GM18511 (cell line): ENCODE results near the gene RTN4RL2.

Experiments used
- ATAC-seq: cut with Tn5 transposase; IDR thresholded peaks from one replicate; pipeline ENCODE4 v1.9.1; 2021; ENCODE audit warnings: mild to moderate bottlenecking, moderate library complexity; ENCODE audit not compliant: unreplicated experiment

RTN4RL2 gene

DNA sequence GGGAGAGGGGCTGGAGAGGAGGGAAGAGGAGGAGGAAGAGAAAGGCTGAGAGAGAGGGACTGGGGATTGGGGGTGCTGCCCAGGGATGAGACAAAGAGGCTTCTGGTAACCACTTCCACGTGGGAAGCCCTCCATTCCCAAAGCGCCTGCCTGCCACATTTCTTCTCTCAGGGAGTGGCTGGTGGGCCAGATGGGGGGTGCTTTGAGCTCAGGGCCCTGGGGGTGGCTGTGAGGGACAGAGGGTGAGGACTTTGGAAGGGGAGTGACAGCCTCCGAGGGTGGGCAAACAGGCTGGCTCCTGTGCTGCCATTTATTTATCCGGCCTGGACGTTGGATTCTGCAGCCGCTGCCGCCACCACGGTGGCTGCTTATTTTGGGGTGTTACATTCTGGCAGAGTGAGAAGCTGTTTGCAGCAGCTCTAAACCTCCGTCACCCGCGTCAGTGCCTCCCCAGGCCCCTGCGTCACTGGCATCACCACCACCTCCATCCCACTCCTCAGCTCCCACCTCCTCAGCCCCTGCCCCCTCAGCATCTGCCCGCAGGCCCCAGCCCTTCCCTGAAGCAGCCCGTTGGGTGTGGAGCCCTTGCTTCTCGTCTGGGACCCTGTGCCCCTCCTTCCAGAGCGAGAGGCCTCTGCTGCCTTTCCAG, 1.6 kb downstream of the RTN4RL2 start:
- no peak for ATAC-seq

GRCh38 chr11:57462597-57462996, 2.3 kb downstream of the RTN4RL2 start:
- ATAC-seq, result no peak

- no peak for ATAC-seq
Observed at GRCh38 chr11:57463671-57464538, 3.6 kb downstream of the RTN4RL2 start.

DNA sequence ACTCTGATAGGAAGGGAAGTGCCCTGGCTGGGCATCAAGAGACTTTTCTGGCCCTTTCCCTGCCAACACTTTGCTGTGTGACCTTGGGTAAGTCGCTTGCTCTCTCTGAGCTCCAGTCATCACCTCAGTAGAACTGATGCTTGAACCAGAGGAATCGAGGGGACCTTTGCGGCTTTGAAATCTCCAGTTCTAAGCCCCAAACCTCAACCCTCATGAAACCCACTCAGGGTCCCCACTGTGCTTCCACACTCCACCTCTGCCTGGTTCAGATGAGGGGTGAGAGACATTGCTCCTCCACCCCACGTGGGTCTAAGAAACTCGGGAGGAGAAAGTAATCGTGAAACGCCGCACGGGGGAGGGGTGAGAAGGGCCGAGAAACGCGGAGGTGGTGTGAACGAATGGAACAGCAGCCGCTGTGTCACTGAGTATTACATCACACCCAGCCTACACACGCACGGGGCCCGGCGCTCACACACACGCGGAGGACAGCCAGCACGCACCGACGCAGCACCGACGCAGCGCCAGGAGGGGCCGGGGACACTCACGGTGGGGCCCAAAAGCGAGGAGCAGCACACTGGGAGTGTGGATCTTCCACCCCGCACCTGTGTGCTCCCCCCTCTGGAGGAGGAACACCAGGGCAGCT, 4.3 kb downstream of the RTN4RL2 start:
- no peak for ATAC-seq

GRCh38 chr11:57466680-57467079, 6.4 kb downstream of the RTN4RL2 start:
- no peak for ATAC-seq

GRCh38 chr11:57467508-57468157, 7.3 kb downstream of the RTN4RL2 start:
- no peak for ATAC-seq

DNA sequence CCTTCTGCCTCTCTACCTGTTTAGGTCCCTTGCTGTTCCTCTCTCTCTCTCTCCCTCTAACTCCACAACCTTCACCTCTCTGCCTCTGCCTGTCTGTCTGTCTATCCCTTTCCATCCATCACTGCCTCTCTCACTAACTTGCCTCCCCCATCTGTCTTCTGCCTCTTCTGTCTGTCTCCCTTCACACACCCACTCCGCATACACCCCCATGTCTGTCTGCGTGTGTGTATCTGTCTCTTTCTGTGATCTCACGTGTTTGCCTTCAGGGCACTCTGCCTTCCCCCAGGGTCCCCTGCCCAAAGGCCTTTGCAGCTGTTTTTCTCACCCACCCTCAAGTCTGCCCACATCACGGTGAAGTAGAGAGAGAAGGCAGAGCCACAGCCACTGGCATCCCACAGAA, 7.9 kb downstream of the RTN4RL2 start:
- ATAC-seq, result no peak

DNA sequence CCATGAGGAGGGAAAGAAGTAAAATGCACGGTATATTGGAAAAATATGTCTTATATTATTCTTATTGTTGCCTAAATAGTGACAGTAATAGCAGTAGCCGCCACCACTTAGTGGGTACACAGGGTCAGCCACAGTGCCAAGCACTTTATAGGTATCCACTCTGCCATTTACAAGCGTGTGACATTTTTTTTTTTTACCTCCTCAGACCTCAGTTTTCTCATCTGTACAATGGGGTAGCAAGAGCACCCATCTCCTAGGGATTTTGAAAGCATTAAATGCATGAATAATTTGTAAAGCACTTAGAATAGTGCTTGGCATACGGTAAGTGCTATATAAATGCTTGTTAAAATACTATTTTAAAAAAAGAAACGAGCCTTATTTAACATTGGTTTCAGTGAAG, 8.9 kb downstream of the RTN4RL2 start:
- no peak for ATAC-seq

DNA sequence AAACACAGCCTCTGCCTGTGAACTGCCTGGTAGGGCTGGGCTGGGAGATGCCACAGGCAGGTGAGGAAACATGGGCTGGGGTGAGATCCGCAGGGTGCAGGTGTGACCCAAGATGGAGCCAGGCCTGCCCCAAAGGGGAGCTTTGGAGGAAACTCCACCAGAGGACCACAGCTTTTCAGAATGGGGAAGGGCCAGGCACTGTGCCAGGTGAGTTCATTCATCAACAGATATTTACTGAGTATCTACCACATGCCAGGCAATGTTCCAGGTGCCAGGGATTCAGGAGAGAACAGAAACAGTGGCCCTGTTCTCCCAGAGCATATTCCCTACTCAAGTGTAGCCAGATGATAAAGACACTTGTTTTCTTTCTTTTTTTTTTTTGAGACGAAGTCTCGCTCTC, 11.2 kb downstream of the RTN4RL2 start:
- ATAC-seq, result no peak

DNA sequence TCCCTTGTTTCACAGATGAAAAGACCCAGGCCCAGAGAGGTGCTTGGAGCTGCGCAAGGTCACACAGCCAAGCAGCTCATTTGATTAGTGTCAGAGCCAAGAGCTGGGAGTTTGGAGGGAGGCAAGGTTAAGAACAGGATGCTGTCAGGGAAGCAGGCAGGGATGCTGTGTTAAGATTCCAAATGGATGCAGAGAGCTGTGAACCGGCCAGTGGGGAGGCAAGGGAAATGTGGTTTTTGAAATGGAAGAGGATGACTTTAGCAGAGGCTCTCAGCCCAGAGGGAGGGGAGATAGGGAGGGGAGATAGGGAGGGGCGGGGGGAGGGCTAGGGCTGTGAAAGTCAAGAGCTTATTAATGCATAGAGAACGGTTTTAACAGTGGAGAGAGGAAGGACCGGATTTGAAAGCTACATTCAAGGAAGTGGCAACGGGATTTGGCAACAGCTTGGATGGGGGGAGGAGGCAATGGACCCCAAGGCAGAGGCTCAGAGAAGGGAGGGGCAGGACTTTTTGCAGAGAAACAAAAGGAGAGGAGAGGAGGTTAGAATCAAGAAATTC, 13.0 kb downstream of the RTN4RL2 start:
- no peak for ATAC-seq

DNA sequence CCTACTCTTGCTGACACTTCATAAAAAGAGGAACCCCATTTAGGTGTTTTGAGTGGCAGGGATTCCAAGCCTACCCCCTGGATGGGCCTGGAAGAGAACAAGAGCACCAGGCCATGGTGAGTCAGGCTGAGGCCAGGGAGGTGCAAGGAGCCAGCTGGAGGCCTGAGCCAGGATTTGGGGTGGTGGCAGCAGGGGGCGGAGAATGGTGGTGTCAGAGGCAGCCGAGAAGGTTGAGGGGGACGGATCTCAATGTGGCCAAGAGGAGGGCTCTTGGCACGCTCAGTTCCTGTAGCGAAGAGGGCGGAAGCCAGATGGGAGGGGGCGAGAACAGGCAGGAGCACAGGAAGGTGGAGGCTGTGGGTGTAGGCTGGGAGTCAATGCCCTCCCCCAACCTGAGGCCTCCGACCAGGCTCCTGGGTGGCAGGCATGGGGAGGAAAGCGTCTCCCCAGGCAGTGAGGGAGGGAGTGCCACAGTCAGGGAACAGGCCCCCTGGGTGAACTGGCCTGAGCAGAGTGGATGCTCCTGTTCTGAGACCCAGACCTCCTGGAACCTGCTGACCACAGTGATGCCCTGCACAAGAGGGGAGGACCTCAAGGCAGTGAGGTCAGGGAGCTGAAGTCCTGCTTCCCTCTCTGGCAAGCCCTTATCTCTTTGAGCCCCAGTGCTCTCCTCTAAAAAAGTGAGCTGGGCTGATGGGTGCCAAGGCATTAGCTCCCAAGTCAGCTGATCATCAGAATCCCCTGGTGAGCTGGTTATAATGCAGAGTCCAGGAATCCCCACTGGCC, 13.9 kb downstream of the RTN4RL2 start:
- no peak for ATAC-seq

DNA sequence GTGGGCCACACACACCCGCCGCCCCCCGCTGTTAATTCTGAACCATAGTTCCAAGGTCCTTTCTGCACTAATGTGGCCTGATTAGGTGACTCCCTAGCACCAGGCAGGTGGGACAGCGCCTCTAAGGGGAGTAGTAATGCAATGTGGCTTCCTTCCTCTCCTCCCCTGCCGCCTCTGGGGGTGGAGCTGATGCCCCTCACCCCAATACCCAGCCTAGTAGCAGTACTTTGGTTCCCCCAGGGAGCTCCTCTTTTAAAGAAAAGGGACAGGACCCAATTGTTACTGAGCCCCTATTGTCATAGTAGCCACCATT, 14.4 kb downstream of the RTN4RL2 start:
- no peak for ATAC-seq

DNA sequence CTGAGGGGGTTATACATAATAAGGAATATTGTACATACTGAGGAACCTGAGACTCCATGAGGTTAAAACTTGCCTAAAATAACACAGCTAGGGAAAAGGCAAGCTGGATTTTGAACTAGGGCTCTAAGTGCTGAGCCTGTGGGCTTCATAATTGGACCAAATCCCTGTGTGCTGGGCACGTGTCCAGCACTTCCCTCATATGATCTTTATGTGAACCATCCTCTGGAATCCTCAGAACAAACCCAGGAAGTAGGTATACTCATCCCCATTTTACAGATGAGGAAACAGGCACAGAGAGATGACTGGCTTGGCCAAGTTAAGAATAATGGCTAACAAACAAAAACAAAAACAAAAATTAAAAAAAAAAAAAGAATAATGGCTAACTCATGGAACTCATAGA, 14.9 kb downstream of the RTN4RL2 start:
- ATAC-seq, result no peak

- ATAC-seq, result peak; percentile 27
Observed at GRCh38 chr11:57475671-57476046, 15.3 kb downstream of the RTN4RL2 start.

DNA sequence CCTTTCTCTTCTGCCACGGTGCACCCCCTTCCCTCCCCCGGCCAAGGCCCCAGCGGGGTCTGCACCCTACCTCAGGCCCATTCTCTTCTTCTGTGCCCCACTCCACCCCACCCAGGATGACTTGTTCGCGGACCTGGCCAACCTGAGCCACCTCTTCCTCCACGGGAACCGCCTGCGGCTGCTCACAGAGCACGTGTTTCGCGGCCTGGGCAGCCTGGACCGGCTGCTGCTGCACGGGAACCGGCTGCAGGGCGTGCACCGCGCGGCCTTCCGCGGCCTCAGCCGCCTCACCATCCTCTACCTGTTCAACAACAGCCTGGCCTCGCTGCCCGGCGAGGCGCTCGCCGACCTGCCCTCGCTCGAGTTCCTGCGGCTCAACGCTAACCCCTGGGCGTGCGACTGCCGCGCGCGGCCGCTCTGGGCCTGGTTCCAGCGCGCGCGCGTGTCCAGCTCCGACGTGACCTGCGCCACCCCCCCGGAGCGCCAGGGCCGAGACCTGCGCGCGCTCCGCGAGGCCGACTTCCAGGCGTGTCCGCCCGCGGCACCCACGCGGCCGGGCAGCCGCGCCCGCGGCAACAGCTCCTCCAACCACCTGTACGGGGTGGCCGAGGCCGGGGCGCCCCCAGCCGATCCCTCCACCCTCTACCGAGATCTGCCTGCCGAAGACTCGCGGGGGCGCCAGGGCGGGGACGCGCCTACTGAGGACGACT, 15.9 kb downstream of the RTN4RL2 start:
- peak; percentile 43 for ATAC-seq

DNA sequence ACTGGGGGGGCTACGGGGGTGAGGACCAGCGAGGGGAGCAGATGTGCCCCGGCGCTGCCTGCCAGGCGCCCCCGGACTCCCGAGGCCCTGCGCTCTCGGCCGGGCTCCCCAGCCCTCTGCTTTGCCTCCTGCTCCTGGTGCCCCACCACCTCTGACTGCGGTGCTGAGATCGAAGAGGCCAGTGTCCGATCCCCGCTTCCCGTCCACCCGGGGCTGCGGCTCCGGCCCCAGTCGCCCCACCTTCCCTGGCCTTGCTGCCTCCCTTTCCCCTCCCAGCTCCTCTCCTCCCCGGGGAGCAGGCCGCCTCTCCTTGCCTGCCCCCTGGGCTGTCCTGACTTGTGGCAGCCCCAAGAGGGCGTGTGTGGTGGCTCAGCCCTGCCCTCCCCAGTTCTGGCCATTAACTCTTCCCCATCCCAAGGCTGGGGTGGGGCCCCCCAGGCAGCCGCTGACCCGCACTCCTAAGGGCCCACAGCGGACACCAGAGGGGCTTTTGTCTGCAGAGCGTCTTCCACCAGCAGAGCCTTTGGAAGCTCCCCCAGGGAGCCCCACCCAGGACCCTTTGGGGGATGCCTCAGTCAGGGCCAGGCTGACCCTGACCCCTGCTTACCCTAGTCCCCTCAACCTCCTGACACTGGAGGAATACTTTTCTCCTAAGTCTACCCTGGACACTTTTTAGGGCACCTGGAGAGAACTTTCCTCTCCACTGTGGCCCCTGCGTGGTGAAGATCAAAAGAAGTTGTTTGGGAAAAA, 16.6 kb downstream of the RTN4RL2 start:
- peak; percentile 68 for ATAC-seq

DNA sequence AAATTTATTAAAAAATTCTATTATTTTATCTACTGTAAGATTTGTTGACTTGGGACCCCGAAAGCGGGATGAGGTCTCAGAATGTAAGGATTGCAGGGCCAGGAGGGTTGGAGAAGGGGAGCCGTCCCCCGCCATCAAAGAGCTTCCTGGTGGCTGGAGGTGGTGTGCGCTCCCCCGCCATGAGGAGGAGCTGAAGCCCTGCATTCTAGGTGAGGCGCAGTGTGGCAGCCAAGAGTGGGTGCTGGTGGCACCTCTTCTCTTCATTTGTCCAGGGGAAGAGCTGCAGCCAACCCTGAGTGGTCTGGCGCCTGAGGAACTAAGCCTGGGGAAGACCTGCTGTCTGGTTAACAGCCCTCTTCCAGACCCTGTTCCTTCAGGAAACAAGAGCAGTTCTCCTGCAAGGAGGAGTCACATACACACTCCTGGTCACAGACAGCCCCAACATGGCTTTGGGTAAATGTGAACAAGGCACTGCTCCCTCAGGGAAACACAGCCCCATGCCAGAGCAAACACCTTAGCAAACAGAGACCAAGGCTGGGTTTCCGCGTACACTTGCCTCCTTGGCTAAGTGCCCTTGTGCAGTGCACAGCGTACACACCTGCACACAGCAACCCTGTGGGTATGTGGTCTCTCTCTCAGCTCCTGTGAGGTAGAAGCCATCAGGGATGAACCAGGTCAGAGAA, 17.3 kb downstream of the RTN4RL2 start:
- no peak for ATAC-seq

- no peak for ATAC-seq
Observed at GRCh38 chr11:57479021-57479663, 18.8 kb downstream of the RTN4RL2 start.
